NCI-H2171 treated with DMSO at 0.1 percent for 48 hours (cell line): ENCODE measurements around the gene DAGLA.
A peak's percentile ranks its signal among the peaks of the same experiment; 100 is the strongest.

ENCODE experiments used
- DNase-seq: peaks from one replicate; lab custom pipeline; 2025; lab: John Stamatoyannopoulos, UW

DAGLA gene

DNA sequence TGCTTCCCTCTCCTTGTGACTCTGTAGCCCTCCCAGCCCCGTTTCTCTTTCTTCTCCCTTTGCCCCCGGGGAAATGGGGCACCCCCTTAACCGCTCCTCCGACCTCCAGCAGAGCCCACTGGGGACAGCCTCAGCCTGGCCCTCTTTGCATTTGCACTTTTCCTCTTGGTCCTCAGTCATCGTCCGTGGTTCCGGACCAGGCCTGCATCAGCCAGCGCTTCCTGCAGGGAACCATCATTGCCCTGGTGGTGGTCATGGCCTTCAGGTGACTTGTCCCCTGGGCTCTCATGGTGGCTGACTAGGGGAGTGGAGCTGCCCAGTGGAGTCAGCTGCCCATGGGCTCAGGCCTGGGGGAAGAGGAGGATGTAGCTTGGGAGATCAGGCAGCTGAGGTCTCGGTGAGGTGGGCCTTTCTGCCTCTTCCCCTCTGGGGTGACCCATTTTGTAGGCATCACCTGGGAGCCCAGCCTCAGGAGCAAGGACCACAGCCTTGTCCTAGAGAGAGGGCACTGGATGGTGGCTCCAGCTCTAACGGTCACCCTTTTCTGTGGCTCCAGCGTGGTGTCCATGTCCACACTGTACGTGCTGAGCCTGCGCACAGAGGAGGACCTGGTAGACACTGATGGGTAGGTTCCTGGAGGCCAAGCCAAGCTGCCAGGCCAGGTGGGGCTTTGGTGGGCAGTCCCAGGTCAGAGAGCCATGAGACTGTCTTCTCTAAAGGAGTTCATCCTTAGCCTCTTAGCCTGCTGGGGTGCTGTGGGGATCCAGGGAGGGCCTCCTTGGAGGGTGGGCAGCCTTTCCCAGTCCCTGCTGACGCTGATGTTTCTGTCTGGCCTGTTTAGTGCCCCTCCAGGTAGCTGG is 99.7 kb downstream of the DAGLA start:
- no peak for DNase-seq

DNA sequence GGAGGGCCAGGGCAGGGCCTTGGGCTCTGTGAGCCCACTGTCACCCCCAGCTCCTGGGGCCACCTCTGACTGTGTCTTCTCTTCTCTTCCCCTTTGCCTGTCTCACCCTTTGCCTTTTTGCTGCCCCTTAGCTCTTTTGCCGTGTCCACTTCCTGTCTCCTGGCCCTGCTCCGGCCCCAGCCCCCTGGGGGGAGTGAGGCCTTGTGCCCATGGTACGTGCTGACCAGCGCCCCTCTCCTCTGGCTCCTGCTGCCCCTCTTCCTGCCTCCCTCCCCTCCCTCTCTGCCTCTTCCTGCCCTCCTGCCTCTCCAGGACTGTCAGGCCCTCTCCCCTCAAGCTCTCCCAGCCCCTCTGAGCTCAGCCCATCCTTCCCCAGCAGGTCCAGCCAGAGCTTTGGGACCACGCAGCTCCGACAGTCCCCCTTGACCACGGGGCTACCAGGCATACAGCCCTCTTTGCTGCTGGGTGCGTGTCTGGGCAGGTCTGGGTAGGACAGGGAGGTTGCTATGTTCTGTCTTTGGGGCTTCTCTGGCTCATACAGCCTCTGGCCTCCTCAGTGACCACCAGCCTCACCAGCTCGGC is 100.5 kb downstream of the DAGLA start:
- no peak for DNase-seq

DNA sequence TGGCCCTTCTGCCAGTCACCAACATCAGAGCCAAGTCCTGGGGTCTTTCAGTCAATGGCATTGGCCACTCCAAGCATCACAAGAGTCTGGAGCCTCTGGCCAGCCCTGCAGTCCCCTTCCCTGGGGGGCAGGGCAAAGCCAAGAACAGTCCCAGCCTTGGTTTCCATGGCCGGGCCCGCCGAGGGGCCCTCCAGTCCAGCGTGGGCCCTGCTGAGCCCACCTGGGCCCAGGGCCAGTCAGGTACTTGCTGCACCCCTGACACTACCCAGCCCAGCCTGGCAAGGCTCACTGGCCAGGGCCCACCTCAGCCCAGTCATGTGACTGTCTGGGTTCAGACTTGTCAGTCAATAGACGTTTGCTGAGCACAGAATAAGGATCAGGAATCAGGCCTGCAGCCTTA is 101.4 kb downstream of the DAGLA start:
- no peak for DNase-seq

DNA sequence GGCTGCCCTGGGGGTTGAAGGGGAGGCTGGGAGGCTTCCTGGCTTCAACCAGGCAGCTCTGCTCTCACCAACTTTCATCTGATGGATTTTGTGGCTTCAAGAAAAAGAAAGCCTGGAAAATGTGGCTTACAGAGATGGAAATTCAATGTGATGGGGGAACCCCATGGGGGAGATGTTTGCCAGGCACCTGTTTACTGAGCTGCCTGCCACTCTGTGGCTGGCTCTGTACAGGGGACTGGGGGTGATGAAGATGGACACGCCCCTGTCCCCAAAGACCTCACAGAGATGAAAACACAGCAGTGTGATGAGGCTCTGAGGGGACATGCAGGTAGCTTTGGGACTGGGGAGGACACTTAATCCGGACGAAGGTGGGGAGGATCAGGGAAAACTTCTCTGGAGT is 102.1 kb downstream of the DAGLA start:
- no peak for DNase-seq

DNA sequence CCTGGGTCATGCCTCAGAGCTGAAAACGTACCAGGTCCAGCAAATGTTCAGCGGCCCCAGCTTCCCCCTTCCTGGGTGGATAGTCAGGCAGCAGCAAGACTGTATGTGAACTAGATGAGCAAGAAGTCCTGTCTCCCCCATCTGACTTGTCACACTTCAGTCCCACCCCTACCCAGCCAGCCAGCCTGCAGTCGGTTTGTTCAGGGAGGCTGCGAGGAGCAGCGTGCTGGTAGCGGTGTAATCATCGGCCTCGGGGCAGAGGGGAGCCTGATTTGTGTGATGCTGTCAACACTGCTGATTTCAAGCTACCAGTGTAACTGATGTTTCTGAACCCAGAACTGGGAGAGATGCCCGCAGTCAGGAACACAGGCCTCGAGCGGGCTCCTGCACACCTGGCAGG is 102.7 kb downstream of the DAGLA start:
- no peak for DNase-seq

DNA sequence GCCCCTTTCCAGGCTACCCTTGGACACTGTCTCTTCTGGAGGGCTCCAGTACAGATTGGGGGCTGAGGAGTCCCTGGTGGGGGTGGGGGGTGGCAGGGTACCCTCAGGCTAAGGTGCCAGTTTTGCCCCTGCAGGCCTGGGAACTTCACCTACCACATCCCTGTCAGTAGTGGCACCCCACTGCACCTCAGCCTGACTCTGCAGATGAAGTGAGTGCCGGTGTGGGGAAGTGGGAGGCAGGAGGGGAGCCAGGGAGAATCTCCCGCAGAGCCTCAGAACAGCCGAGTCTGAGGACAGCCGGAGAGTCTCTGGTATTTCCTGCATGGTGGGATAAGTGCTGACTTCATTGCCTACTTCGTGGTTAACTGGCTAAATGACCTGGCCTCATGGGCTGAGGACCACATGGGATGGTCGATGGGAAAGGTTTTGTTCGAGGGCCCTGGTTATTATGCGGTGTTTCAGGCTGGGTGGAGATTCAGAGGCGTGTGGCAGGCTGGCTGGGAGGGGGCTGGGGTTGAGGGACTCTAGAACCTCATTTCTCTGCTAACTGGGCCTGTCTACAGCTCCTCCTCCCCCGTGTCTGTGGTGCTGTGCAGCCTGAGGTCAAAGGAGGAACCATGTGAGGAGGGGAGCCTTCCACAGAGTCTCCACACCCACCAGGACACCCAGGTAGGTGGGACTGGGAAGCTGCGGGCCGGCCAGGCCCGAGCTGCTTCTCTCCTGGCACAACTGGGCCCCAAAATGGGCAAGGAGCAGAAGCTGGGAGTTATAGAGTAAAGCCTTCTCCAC is 103.7 kb downstream of the DAGLA start:
- DNase-seq: no peak

DNA sequence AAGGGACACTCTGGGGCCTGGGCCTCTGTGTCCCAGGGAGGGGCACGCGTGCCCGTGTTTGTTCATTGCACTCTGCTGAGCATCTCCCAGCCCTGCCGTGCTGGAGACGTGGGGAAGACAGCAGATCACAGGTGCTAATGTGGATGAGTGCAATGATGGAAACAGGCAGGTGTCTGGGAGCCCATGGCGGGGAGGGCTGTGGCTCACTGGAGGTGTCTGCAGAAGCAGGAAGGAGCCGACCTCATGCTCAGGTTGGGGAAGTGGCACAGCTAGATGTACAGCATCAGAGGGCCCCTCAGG is 104.3 kb downstream of the DAGLA start:
- DNase-seq: no peak

DNA sequence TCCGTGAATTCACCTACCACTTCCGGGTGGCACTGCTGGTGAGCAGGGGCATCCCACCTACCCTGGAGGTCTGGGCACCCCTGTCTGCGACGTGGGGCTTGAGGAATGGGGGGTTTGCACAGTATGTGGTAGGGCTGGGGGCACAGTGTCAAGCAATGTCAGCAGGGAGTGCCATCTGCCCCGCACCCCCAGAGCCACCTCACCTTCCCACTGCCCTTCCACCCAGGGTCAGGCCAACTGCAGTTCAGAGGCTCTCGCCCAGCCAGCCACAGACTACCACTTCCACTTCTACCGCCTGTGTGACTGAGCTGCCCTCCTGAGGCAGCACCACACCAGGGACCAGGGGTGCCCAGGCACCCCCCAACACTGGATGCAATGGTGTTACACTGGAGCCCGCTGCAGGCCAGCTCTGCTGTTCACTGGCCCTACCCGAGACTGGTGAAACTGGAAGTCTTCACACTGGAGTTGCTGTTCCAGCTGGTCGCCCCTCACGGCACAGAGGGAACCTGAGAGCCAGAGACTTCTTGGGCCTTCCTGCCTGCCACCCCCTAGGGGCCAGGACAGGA is 105.7 kb downstream of the DAGLA start:
- no peak for DNase-seq

DNA sequence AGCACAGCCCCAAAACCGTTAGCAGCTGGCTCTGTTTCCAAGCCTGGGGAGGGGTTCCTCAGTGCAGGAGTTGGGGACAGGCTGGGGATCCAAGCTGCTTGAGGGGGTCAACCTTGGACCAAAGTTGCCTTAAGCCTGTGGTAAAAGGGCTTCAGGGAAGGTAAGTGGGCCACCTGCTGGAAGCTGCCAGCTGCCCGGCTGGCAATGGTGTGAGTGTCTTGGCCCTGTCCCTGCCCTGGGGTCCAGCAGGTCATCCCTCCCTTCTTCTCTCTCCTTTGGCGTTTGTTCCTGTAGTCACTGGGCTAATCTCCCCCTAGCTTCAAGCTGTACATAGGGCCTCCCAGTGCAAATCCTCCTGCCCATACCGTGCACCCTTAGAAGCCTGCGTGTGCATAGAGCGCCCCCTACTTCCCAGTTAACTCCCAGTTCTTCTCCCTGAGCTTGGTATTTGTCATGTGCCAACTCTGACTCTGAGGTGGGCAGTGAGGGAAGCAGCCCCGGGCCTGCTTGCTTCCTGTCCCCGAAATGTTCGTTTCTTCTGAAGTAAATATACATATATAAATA is 107.8 kb downstream of the DAGLA start:
- DNase-seq: no peak

DNA sequence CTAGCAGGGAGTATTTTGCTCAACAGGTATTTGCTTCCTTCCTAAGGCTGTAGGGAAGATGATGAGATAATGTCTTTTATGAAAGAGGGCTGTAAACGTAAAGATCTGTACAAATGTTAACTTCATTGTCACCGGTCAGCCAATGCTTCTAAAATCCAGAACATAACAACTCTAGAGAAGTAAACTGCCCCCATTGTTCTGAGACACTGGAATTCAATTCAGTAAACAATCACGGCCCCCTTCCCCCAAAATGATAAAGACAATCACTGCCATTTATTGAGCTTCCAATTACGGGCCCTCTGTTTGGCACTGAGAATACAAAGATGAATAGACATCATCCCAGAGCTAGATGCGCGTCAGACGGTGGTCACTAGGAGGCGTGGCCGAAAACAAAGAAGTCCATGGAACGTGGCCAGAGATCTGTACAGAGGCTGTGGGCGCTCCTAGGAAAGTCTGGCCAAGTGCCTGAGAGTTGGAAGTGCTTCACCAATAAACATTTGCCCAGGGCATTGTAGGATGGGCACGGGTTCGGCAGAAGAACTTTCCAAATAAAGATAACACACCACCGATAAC is 111.6 kb downstream of the DAGLA start:
- DNase-seq: peak; percentile 51

DNA sequence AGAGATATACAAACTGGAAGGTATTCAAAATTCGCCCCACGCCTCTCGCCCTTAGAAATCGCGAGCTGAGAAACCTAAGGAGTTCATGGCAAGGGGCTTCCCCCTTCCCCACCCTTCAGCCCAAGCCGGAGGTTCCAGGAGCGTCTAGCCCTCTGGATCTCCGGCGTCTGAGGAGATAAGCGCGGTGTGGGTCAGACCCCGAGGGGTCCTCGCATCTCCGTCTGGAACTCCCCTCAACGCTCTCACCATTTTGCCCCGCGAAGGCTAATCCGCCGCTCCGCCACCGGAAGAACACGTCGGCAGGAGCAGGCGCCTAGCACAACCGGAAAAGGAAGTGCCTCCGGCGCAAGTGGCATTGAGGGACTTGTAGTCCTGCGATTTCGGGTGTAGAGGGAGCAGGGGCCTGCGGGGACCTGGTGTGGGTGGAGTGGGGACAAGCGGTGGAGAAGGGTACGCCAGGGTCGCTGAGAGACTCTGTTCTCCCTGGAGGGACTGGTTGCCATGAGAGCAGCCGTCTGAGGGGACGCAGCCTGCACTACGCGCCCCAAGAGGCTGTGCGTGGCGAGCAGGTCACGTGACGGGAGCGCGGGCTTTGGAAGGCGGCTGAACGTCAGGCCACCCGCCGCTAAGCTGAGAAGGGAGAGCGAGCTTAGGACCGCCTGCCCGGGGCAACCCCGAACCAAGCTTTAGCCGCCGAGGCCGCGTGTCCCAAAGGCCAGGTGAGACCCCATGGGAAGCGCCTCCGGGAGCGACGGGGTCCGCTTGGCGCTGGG is 112.3 kb downstream of the DAGLA start, which contains the start of the genes FEN1 and TMEM258:
Gene FEN1 (plus strand): TSS at position 602 of the 773 bp plus-strand sequence. CDS start 2,451 bp downstream, outside the sequence.
Gene TMEM258 (minus strand): TSS at position 290 of the 773 bp plus-strand sequence. CDS start 41 bp downstream, at position 249.
- peak; percentile 98 for DNase-seq

DNA sequence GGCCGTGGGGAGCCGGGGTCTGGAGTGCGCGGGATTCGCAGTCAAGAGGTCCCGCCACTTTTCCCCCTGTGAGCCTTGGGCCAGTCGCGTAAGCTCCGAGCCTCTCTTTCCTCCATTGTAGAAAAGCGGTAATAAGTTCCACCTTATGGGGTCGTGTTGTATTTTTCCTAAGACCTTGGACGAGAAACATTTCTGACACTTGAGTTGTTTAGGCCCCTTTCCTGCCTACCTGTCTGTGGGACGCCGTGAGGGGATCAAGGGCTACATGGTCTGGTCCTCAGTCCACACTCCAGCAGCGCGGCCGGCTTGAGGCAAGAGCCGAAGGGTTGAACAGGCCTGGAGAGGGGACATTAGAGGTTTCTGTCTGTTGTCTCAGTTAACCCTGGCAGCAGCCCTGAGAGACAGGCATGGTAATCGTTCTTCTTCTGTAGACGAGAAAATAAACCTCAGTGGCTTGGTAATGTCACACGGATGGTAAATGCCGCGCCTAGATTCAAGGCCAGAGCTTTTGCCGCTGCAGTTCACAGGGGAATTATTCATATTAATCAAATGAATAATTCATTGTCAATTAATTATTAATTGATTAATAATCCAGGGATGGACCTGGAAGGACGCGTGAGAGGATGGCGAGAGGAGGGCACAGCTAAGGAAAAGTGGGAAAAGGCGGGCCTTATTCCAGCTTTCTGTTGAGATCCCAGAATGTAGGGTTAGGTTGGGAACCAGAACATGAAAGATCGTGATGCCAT is 113.1 kb downstream of the DAGLA start:
- peak; percentile 66 for DNase-seq

DNA sequence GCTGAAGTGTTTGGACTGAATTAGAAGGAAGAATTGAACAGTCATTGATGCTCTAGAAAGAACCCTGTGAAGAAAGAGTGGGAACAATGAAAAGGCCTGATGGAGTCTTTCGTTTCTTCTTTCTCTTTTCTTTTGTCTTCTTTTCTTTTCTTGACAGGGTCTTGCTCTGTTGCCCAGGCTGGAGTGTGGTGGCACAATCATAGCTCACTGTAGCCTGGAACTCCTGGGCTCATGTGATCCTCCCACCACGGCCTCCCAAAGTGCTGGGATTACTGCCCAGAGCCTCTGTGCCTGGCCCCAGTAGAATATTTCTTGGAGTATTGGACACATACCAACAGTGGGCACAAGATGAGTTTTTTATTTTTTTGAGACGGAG is 113.6 kb downstream of the DAGLA start:
- DNase-seq: no peak

DNA sequence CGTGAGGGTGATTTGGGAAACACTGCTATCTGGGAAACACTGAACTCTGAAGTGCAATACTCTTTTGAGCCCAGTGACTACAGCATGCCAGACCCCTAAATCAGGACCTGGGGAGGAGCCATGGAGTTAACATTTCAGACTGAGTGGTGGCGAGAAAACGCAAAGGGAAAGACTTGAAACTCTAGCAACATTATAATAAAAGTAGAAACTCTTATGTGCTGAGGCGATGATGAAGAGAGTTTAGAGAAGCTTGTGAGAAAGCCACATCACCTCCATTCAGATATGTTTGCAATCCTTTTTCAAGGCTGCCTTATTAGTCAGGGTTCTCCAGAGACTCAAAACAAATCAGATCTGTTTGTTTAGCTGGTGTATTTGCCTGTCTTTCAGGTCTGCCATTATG is 114.4 kb downstream of the DAGLA start:
- no peak for DNase-seq

DNA sequence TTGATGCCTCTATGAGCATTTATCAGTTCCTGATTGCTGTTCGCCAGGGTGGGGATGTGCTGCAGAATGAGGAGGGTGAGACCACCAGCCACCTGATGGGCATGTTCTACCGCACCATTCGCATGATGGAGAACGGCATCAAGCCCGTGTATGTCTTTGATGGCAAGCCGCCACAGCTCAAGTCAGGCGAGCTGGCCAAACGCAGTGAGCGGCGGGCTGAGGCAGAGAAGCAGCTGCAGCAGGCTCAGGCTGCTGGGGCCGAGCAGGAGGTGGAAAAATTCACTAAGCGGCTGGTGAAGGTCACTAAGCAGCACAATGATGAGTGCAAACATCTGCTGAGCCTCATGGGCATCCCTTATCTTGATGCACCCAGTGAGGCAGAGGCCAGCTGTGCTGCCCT is 115.3 kb downstream of the DAGLA start:
- no peak for DNase-seq

DNA sequence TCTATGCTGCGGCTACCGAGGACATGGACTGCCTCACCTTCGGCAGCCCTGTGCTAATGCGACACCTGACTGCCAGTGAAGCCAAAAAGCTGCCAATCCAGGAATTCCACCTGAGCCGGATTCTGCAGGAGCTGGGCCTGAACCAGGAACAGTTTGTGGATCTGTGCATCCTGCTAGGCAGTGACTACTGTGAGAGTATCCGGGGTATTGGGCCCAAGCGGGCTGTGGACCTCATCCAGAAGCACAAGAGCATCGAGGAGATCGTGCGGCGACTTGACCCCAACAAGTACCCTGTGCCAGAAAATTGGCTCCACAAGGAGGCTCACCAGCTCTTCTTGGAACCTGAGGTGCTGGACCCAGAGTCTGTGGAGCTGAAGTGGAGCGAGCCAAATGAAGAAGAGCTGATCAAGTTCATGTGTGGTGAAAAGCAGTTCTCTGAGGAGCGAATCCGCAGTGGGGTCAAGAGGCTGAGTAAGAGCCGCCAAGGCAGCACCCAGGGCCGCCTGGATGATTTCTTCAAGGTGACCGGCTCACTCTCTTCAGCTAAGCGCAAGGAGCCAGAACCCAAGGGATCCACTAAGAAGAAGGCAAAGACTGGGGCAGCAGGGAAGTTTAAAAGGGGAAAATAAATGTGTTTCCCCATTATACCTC is 115.8 kb downstream of the DAGLA start:
- no peak for DNase-seq
